22Rv1 (cell line): ENCODE measurements around the gene PTPRQ.
"Not testable (repeated sequence)": the region's sequence is repeated elsewhere in the genome, so short reads cannot be mapped to it uniquely, and the experiment has no call there.

ENCODE experiments used
- H3K27ac ChIP-seq: fragments of 450-650 bp; 2 replicates; pipeline ENCODE4 v1.5.1; 2017
- ZFX ChIP-seq: fragments of 450-650 bp; IDR thresholded peaks from 2 replicates; pipeline ENCODE4 v1.6.1; 2017; ENCODE audit warnings: antibody characterized with exemption, borderline replicate concordance
- TF ChIP-seq, protein P1 (sequence below): fragments of 450-650 bp; IDR thresholded peaks from 2 replicates; pipeline ENCODE4 v1.5.1; 2017; ENCODE audit warnings: mild to moderate bottlenecking

Gene PTPRQ

DNA sequence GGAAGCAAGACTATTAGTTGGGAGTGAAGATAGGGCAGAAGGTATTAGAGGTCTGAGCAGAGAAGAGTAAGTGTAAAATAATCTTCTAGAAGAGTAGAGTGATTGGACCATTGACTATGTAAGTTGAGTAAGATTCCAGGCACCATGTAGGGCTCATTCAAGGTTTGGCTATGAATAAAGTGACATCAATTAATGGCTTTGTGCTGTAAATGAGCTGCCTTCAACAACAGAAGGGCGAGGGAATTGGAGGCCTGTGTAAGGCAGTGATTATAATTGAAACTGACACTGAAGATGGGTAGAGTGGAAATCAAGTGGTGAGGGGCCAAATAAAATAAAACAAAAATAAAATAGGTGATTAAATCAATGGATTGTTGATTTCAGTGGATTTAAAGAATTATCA lies 26.4 kb downstream of the PTPRQ start:
- TF ChIP-seq, protein P1, sequence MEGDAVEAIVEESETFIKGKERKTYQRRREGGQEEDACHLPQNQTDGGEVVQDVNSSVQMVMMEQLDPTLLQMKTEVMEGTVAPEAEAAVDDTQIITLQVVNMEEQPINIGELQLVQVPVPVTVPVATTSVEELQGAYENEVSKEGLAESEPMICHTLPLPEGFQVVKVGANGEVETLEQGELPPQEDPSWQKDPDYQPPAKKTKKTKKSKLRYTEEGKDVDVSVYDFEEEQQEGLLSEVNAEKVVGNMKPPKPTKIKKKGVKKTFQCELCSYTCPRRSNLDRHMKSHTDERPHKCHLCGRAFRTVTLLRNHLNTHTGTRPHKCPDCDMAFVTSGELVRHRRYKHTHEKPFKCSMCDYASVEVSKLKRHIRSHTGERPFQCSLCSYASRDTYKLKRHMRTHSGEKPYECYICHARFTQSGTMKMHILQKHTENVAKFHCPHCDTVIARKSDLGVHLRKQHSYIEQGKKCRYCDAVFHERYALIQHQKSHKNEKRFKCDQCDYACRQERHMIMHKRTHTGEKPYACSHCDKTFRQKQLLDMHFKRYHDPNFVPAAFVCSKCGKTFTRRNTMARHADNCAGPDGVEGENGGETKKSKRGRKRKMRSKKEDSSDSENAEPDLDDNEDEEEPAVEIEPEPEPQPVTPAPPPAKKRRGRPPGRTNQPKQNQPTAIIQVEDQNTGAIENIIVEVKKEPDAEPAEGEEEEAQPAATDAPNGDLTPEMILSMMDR, result no peak
- TF ChIP-seq ZFX, result no peak
- no peak overlapping the region for H3K27ac ChIP-seq

DNA sequence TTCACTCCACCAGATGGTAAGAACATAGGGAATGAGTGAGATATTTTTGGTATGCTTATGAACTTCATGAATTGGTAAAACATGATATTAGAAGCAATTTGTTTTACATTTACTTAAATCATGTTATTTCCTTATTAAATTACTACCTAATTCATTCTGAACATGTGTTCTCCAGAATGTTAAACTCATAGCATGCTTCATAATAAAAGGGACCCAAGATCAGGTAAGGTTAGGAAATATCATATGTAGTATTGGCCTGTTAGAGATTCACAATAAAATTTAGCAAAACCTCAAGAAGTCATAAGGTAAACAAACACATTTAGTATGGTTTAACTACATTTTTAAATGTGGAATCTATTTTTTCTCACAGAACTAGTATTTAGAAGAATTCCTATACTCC lies 28.2 kb downstream of the PTPRQ start:
- no peak for TF ChIP-seq ZFX
- TF ChIP-seq, protein P1, result no peak
- H3K27ac ChIP-seq, result no peak overlapping the region

DNA sequence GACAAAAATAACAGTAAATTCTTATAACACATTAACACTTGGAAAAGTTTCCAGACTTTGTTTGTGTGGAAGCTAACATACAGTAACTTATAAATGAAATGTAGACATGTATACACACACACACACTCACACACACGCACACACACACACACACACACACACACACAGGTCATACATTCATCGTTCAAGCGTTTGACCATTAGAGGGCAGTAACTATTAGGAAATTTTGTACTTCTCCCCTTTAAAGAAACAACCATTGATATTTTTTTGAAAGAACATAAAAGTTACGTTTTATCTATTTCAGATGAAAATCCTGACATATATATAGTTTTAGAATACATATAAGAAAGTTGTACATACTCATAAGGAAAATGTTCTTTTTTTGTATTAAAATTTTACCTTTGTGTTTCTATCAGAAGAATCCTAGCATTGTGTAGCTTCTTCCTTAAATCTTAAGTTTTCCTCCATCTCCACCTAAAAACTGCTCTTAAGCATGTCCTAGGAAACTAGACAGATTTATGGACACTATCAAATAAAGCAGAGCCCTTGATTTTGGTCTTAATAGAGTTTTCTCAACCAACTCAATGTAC lies 29.0 kb downstream of the PTPRQ start:
- TF ChIP-seq, protein P1, result peak; percentile 82
- no peak for TF ChIP-seq ZFX
- H3K27ac ChIP-seq, result no peak overlapping the region

DNA sequence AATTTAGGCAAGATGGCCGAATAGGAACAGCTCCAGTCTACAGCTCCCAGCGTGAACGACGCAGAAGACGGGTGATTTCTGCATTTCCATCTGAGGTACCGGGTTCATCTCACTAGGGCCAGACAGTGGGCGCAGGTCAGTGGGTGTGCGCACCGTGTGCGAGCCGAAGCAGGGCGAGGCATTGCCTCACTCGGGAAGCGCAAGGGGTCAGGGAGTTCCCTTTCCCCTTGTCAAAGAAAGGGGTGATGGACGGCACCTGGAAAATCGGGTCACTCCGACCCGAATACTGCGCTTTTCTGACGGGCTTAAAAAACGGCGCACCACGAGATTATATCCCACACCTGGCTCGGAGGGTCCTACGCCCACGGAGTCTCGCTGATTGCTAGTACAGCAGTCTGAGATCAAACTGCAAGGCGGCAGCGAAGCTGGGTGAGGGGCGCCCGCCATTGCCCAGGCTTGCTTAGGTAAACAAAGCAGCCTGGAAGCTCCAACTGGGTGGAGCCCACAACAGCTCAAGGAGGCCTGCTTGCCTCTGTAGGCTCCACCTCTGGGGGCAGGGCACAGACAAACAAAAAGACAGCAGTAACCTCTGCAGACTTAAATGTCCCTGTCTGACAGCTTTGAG lies 33.6 kb downstream of the PTPRQ start:
- not testable (repeated sequence) for H3K27ac ChIP-seq

DNA sequence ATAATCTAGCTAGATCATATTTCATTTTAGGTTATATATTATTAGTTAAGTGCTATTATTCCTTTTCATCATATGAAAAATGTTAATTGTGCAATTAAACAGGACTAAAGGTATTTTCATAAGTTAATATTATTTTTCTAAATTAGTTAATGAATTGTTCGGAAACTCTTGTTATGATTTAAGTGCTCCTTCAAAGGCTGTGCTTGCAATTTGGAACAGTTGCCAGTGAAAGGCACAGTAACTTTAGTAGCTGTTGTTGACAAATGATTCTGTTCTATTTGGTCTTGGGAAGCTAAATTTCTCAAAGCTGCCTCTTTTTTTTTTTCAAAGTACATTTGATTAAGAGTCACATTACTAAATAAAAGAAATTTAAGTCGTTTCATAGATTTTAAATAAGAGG lies 40.7 kb downstream of the PTPRQ start:
- H3K27ac ChIP-seq, result no peak overlapping the region
- TF ChIP-seq ZFX, result no peak
- TF ChIP-seq, protein P1, result no peak

DNA sequence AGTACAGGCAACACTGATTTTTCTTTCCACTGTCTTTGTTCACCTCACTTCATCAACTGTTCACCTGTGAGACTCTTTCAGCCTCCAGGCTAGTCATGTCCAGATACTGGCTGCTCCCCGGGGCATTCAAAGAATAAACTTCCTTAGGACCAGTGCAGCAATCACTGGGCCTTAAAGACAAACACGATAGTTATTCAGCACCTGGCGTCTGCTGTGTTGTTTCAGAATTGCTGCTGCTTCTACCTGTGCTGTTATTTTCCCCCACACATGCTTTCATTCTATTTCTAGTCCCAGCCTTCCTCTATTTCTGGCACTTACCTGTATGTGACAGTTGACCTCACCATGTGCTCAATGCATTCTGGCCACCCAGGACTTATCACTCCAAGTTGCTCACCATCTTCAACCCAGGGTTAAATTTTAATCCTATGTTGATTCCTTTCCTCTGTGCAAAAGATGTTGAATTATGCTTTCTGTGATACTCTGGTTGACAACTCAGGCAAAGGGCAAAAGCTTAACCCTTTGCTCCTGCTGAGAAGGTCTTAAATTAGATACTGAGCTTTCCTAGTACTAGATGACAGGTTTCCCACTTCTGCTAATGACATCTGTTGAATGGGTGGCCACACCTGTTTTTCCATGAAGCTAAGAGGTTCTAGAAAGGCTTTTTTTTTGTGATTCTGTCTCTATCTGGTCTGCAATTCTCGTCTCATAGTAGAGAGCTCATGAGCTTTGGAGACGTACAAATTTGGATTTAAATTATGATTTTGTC lies 41.4 kb downstream of the PTPRQ start:
- TF ChIP-seq, protein P1, result no peak
- no peak for TF ChIP-seq ZFX
- H3K27ac ChIP-seq, result no peak overlapping the region

DNA sequence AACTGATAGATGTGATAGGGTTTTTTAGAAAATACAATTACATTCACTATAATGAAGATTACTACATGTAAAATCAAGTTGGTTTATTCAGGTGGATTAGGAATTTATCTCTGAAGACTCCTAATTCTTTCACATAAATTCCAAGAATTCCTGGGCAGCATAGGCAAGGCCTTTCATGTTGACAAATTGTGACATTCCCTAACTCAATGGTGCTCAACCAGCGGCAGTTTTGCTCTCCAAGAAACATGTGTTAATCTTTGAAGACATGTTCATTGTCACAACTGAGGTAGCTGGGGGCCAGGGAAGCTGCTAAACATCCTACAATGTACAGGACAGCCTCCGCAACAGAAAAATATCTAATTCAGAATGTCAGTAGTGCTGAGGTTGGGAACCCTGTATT lies 46.3 kb downstream of the PTPRQ start:
- no peak for TF ChIP-seq ZFX
- TF ChIP-seq, protein P1, result no peak
- H3K27ac ChIP-seq, result no peak overlapping the region

DNA sequence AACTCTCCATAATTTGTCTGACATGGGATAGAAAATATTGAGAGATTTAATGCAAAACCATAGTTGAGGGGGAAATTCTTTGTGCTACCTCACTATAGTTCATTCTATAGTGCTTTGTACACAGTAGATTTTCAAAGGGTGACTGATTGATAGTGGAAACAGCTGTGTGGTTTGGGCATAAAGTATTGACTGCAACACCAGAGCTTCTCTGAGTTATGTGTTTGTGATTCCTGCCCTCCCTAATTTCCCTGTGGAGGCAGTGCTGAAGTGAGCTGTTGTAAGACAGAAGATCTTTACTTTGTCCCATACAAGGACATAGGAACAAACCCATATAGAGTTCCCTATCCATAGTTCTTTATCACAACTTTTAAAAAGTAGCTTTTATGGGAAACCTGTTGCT lies 47.1 kb downstream of the PTPRQ start:
- TF ChIP-seq, protein P1, result no peak
- no peak for TF ChIP-seq ZFX

More for the DNA sequence above, 47.1 kb downstream of the PTPRQ start:
- no peak overlapping the region for H3K27ac ChIP-seq
